ENCODE measurements around the gene HAL.

HAL gene

GRCh38 chr12:95976416-95976832 is 19.7 kb downstream of the HAL start:
- TF ChIP-seq REST (IDR thresholded peaks at IDR 0.05; ENCODE audit: insufficient read depth in 1 of 2, low read depth in 2 of 2, low read length in 2 of 2) (no peak), FOXP2 (optimal IDR thresholded peaks at IDR 0.05; ENCODE audit: borderline replicate concordance, extremely low read depth, extremely low read length, insufficient read depth) (no peak), POLR2AphosphoS5 (IDR thresholded peaks at IDR 0.05; ENCODE audit: low read depth, low read length) (no peak), TAF1 (IDR thresholded peaks at IDR 0.05; ENCODE audit: borderline replicate concordance, insufficient read depth, low read length) (no peak), SIN3A (IDR thresholded peaks at IDR 0.05; ENCODE audit: borderline replicate concordance, insufficient read depth, low read length) (no peak)

- TF ChIP-seq FOXP2 (optimal IDR thresholded peaks at IDR 0.05; ENCODE audit: borderline replicate concordance, extremely low read depth, extremely low read length, insufficient read depth) (no peak), TAF1 (IDR thresholded peaks at IDR 0.05; ENCODE audit: borderline replicate concordance, insufficient read depth, low read length) (no peak), SIN3A (IDR thresholded peaks at IDR 0.05; ENCODE audit: borderline replicate concordance, insufficient read depth, low read length) (no peak), POLR2AphosphoS5 (IDR thresholded peaks at IDR 0.05; ENCODE audit: low read depth, low read length) (no peak), REST (IDR thresholded peaks at IDR 0.05; ENCODE audit: insufficient read depth in 1 of 2, low read depth in 2 of 2, low read length in 2 of 2) (no peak)
These were observed 20.7 kb downstream of the HAL start for GRCh38 chr12:95975491-95975890.

- no peak for TF ChIP-seq TAF1 (IDR thresholded peaks at IDR 0.05; ENCODE audit: borderline replicate concordance, insufficient read depth, low read length)
- TF ChIP-seq SIN3A (IDR thresholded peaks at IDR 0.05; ENCODE audit: borderline replicate concordance, insufficient read depth, low read length), result no peak
- no peak for TF ChIP-seq REST (IDR thresholded peaks at IDR 0.05; ENCODE audit: insufficient read depth in 1 of 2, low read depth in 2 of 2, low read length in 2 of 2)
- no peak for TF ChIP-seq POLR2AphosphoS5 (IDR thresholded peaks at IDR 0.05; ENCODE audit: low read depth, low read length)
- TF ChIP-seq FOXP2 (optimal IDR thresholded peaks at IDR 0.05; ENCODE audit: borderline replicate concordance, extremely low read depth, extremely low read length, insufficient read depth), result no peak
These were observed 21.8 kb downstream of the HAL start for GRCh38 chr12:95974358-95974757.

- TF ChIP-seq POLR2AphosphoS5 (IDR thresholded peaks at IDR 0.05; ENCODE audit: low read depth, low read length) (no peak), SIN3A (IDR thresholded peaks at IDR 0.05; ENCODE audit: borderline replicate concordance, insufficient read depth, low read length) (no peak), REST (IDR thresholded peaks at IDR 0.05; ENCODE audit: insufficient read depth in 1 of 2, low read depth in 2 of 2, low read length in 2 of 2) (no peak)
These were observed 23.2 kb downstream of the HAL start for GRCh38 chr12:95972832-95973456.

GRCh38 chr12:95970905-95971304 is 25.2 kb downstream of the HAL start:
- no peak for TF ChIP-seq SIN3A (IDR thresholded peaks at IDR 0.05; ENCODE audit: borderline replicate concordance, insufficient read depth, low read length)
- TF ChIP-seq POLR2AphosphoS5 (IDR thresholded peaks at IDR 0.05; ENCODE audit: low read depth, low read length), result no peak
- TF ChIP-seq TAF1 (IDR thresholded peaks at IDR 0.05; ENCODE audit: borderline replicate concordance, insufficient read depth, low read length), result no peak
- TF ChIP-seq FOXP2 (optimal IDR thresholded peaks at IDR 0.05; ENCODE audit: borderline replicate concordance, extremely low read depth, extremely low read length, insufficient read depth), result no peak
- TF ChIP-seq REST (IDR thresholded peaks at IDR 0.05; ENCODE audit: insufficient read depth in 1 of 2, low read depth in 2 of 2, low read length in 2 of 2), result no peak
